ENCODE results near the gene EPB41L1. TPM values are rescaled to one million over a fixed set of nuclear protein-coding genes. Genes with fewer than 3 reads are reported as not detected.

Gene EPB41L1
- polyA plus RNA-seq, 1 donor, result 27.5 TPM

- 100% methylated on average over 1 of the region's 3 CpGs for WGBS (ENCODE audit: insufficient coverage, low lambda C conversion rate)
- Histone ChIP-seq H3K9me3 (ENCODE audit: control insufficient read depth, low read depth, low read length) (no peaks in the 10 kb centered on the region), H3K4me3 (ENCODE audit: low read length) (no peak overlapping the region), H3K27ac (ENCODE audit: low read length) (no peak overlapping the region), H3K27me3 (ENCODE audit: control insufficient read depth, insufficient read depth, low read length) (no peaks in the 10 kb centered on the region), H3K4me1 (ENCODE audit: control insufficient read depth, insufficient read depth, low read length) (peaks cover 10% of the 10 kb centered on the region), H3K36me3 (ENCODE audit: control insufficient read depth, insufficient read depth, low read length) (peaks cover 20% of the 10 kb centered on the region)
- no peak for DNase-seq
Observed at GRCh38 chr20:36238153-36238552, 83.6 kb downstream of the EPB41L1 start.

GRCh38 chr20:36238760-36239159 is 84.2 kb downstream of the EPB41L1 start:
- H3K9me3 ChIP-seq (ENCODE audit: control insufficient read depth, low read depth, low read length), result no peaks in the 10 kb centered on the region
- H3K4me3 ChIP-seq (ENCODE audit: low read length), result no peak overlapping the region
- no CpG with 5 or more reads among the region's 3 CpGs for WGBS (ENCODE audit: insufficient coverage, low lambda C conversion rate)
- H3K27ac ChIP-seq (ENCODE audit: low read length), result no peak overlapping the region
- H3K36me3 ChIP-seq (ENCODE audit: control insufficient read depth, insufficient read depth, low read length), result peaks cover 25% of the 10 kb centered on the region
- DNase-seq, result no peak
- H3K27me3 ChIP-seq (ENCODE audit: control insufficient read depth, insufficient read depth, low read length), result no peaks in the 10 kb centered on the region
- peaks cover 10% of the 10 kb centered on the region for H3K4me1 ChIP-seq (ENCODE audit: control insufficient read depth, insufficient read depth, low read length)

- Histone ChIP-seq H3K27ac (ENCODE audit: low read length) (no peak overlapping the region), H3K36me3 (ENCODE audit: control insufficient read depth, insufficient read depth, low read length) (peaks cover 39% of the 10 kb centered on the region), H3K9me3 (ENCODE audit: control insufficient read depth, low read depth, low read length) (no peaks in the 10 kb centered on the region), H3K4me1 (ENCODE audit: control insufficient read depth, insufficient read depth, low read length) (peaks cover 10% of the 10 kb centered on the region), H3K4me3 (ENCODE audit: low read length) (no peak overlapping the region), H3K27me3 (ENCODE audit: control insufficient read depth, insufficient read depth, low read length) (no peaks in the 10 kb centered on the region)
- DNase-seq, result no peak
- no CpG with 5 or more reads among the region's 12 CpGs for WGBS (ENCODE audit: insufficient coverage, low lambda C conversion rate)
Observed at GRCh38 chr20:36240076-36240475, 85.5 kb downstream of the EPB41L1 start.

- WGBS (ENCODE audit: insufficient coverage, low lambda C conversion rate), result no CpG with 5 or more reads among the region's 4 CpGs
Observed at GRCh38 chr20:36241678-36242077, 87.1 kb downstream of the EPB41L1 start.

GRCh38 chr20:36243726-36244125 is 89.2 kb downstream of the EPB41L1 start:
- no CpG with 5 or more reads among the region's 1 CpG for WGBS (ENCODE audit: insufficient coverage, low lambda C conversion rate)
- H3K36me3 ChIP-seq (ENCODE audit: control insufficient read depth, insufficient read depth, low read length), result peaks cover 69% of the 10 kb centered on the region
- H3K9me3 ChIP-seq (ENCODE audit: control insufficient read depth, low read depth, low read length), result no peaks in the 10 kb centered on the region
- no peaks in the 10 kb centered on the region for H3K27me3 ChIP-seq (ENCODE audit: control insufficient read depth, insufficient read depth, low read length)
- no peak overlapping the region for H3K4me3 ChIP-seq (ENCODE audit: low read length)
- no peak overlapping the region for H3K27ac ChIP-seq (ENCODE audit: low read length)
- H3K4me1 ChIP-seq (ENCODE audit: control insufficient read depth, insufficient read depth, low read length), result no peaks in the 10 kb centered on the region
- DNase-seq, result no peak

More at GRCh38 chr20:36241678-36242077, 87.1 kb downstream of the EPB41L1 start:
- Histone ChIP-seq H3K4me3 (ENCODE audit: low read length) (no peak overlapping the region), H3K36me3 (ENCODE audit: control insufficient read depth, insufficient read depth, low read length) (peaks cover 55% of the 10 kb centered on the region), H3K27ac (ENCODE audit: low read length) (no peak overlapping the region), H3K4me1 (ENCODE audit: control insufficient read depth, insufficient read depth, low read length) (peaks cover 5% of the 10 kb centered on the region), H3K9me3 (ENCODE audit: control insufficient read depth, low read depth, low read length) (no peaks in the 10 kb centered on the region), H3K27me3 (ENCODE audit: control insufficient read depth, insufficient read depth, low read length) (no peaks in the 10 kb centered on the region)
- DNase-seq, result no peak

GRCh38 chr20:36246401-36246800 is 91.9 kb downstream of the EPB41L1 start:
- Histone ChIP-seq H3K4me1 (ENCODE audit: control insufficient read depth, insufficient read depth, low read length) (no peaks in the 10 kb centered on the region), H3K27ac (ENCODE audit: low read length) (no peak overlapping the region), H3K27me3 (ENCODE audit: control insufficient read depth, insufficient read depth, low read length) (no peaks in the 10 kb centered on the region), H3K9me3 (ENCODE audit: control insufficient read depth, low read depth, low read length) (no peaks in the 10 kb centered on the region), H3K4me3 (ENCODE audit: low read length) (no peak overlapping the region), H3K36me3 (ENCODE audit: control insufficient read depth, insufficient read depth, low read length) (peaks cover 66% of the 10 kb centered on the region)
- no peak for DNase-seq
- WGBS (ENCODE audit: insufficient coverage, low lambda C conversion rate), result no CpG with 5 or more reads among the region's 4 CpGs

- H3K36me3 ChIP-seq (ENCODE audit: control insufficient read depth, insufficient read depth, low read length), result peaks cover 74% of the 10 kb centered on the region
Observed at GRCh38 chr20:36248836-36249235, 94.3 kb downstream of the EPB41L1 start.

GRCh38 chr20:36249450-36249849 is 94.9 kb downstream of the EPB41L1 start:
- H3K4me3 ChIP-seq (ENCODE audit: low read length), result no peak overlapping the region
- H3K4me1 ChIP-seq (ENCODE audit: control insufficient read depth, insufficient read depth, low read length), result no peaks in the 10 kb centered on the region
- H3K9me3 ChIP-seq (ENCODE audit: control insufficient read depth, low read depth, low read length), result no peaks in the 10 kb centered on the region
- H3K27me3 ChIP-seq (ENCODE audit: control insufficient read depth, insufficient read depth, low read length), result no peaks in the 10 kb centered on the region
- peaks cover 68% of the 10 kb centered on the region for H3K36me3 ChIP-seq (ENCODE audit: control insufficient read depth, insufficient read depth, low read length)
- no peak for DNase-seq
- WGBS (ENCODE audit: insufficient coverage, low lambda C conversion rate), result no CpG with 5 or more reads among the region's 3 CpGs
- no peak overlapping the region for H3K27ac ChIP-seq (ENCODE audit: low read length)

More at GRCh38 chr20:36248836-36249235, 94.3 kb downstream of the EPB41L1 start:
- DNase-seq, result no peak
- Histone ChIP-seq H3K9me3 (ENCODE audit: control insufficient read depth, low read depth, low read length) (no peaks in the 10 kb centered on the region), H3K4me1 (ENCODE audit: control insufficient read depth, insufficient read depth, low read length) (no peaks in the 10 kb centered on the region), H3K27ac (ENCODE audit: low read length) (no peak overlapping the region), H3K4me3 (ENCODE audit: low read length) (no peak overlapping the region), H3K27me3 (ENCODE audit: control insufficient read depth, insufficient read depth, low read length) (no peaks in the 10 kb centered on the region)
- whole genome bisulfite sequencing (ENCODE audit: insufficient coverage, low lambda C conversion rate), result no CpG with 5 or more reads among the region's 4 CpGs

GRCh38 chr20:36251426-36251825 is 96.9 kb downstream of the EPB41L1 start:
- Histone ChIP-seq H3K4me3 (ENCODE audit: low read length) (no peak overlapping the region), H3K36me3 (ENCODE audit: control insufficient read depth, insufficient read depth, low read length) (peaks cover 62% of the 10 kb centered on the region), H3K27me3 (ENCODE audit: control insufficient read depth, insufficient read depth, low read length) (no peaks in the 10 kb centered on the region), H3K27ac (ENCODE audit: low read length) (no peak overlapping the region), H3K4me1 (ENCODE audit: control insufficient read depth, insufficient read depth, low read length) (no peaks in the 10 kb centered on the region), H3K9me3 (ENCODE audit: control insufficient read depth, low read depth, low read length) (no peaks in the 10 kb centered on the region)
- DNase-seq, result no peak
- 100% methylated on average over 2 of the region's 5 CpGs for WGBS (ENCODE audit: insufficient coverage, low lambda C conversion rate)

GRCh38 chr20:36252511-36252910 is 98.0 kb downstream of the EPB41L1 start:
- no peaks in the 10 kb centered on the region for H3K4me1 ChIP-seq (ENCODE audit: control insufficient read depth, insufficient read depth, low read length)
- H3K4me3 ChIP-seq (ENCODE audit: low read length), result no peak overlapping the region
- no peak overlapping the region for H3K27ac ChIP-seq (ENCODE audit: low read length)
- no peaks in the 10 kb centered on the region for H3K9me3 ChIP-seq (ENCODE audit: control insufficient read depth, low read depth, low read length)
- no peaks in the 10 kb centered on the region for H3K27me3 ChIP-seq (ENCODE audit: control insufficient read depth, insufficient read depth, low read length)
- no CpG with 5 or more reads among the region's 3 CpGs for WGBS (ENCODE audit: insufficient coverage, low lambda C conversion rate)
- no peak for DNase-seq
- H3K36me3 ChIP-seq (ENCODE audit: control insufficient read depth, insufficient read depth, low read length), result peaks cover 61% of the 10 kb centered on the region

- peaks cover 59% of the 10 kb centered on the region for H3K36me3 ChIP-seq (ENCODE audit: control insufficient read depth, insufficient read depth, low read length)
- WGBS (ENCODE audit: insufficient coverage, low lambda C conversion rate), result no CpG with 5 or more reads among the region's 9 CpGs
- H3K9me3 ChIP-seq (ENCODE audit: control insufficient read depth, low read depth, low read length), result no peaks in the 10 kb centered on the region
Observed at GRCh38 chr20:36253036-36253435, 98.5 kb downstream of the EPB41L1 start.

More at GRCh38 chr20:36253036-36253435, 98.5 kb downstream of the EPB41L1 start:
- H3K4me1 ChIP-seq (ENCODE audit: control insufficient read depth, insufficient read depth, low read length), result no peaks in the 10 kb centered on the region
- H3K27me3 ChIP-seq (ENCODE audit: control insufficient read depth, insufficient read depth, low read length), result no peaks in the 10 kb centered on the region
- no peak overlapping the region for H3K4me3 ChIP-seq (ENCODE audit: low read length)
- DNase-seq, result no peak
- H3K27ac ChIP-seq (ENCODE audit: low read length), result no peak overlapping the region
